Activated CD4-positive, alpha-beta T cell treated with anti-CD3 and anti-CD28 coated beads, Interleukin-2, amount 50 U/mL, for 4 hours (primary cell): ENCODE data around the gene ADAMTS9.

ENCODE experiments used
- DNase-seq, 2 experiments: peaks; one replicate each; pipeline ENCODE4 v3.0.0-alpha.2; 2020

The ADAMTS9 gene

GRCh38 chr3:64523324-64523723 lies 164.5 kb downstream of the ADAMTS9 start:
- no peak for DNase-seq

GRCh38 chr3:64520334-64520733 lies 167.5 kb downstream of the ADAMTS9 start:
- DNase-seq: no peak

GRCh38 chr3:64518950-64519349 lies 168.8 kb downstream of the ADAMTS9 start:
- DNase-seq: no peak

GRCh38 chr3:64518496-64518895 lies 169.3 kb downstream of the ADAMTS9 start:
- no peak for DNase-seq

GRCh38 chr3:64514889-64515288 lies 172.9 kb downstream of the ADAMTS9 start:
- no peak for DNase-seq

GRCh38 chr3:64509206-64509605 lies 178.6 kb downstream of the ADAMTS9 start:
- DNase-seq: no peak

GRCh38 chr3:64508140-64508539 lies 179.7 kb downstream of the ADAMTS9 start:
- no peak for DNase-seq

GRCh38 chr3:64506255-64506654 lies 181.5 kb downstream of the ADAMTS9 start:
- no peak for DNase-seq

- DNase-seq: no peak
Measured at GRCh38 chr3:64505419-64505818, 182.4 kb downstream of the ADAMTS9 start.

GRCh38 chr3:64502284-64502683 lies 185.5 kb downstream of the ADAMTS9 start:
- DNase-seq: no peak

GRCh38 chr3:64501298-64501906 lies 186.4 kb downstream of the ADAMTS9 start:
- no peak for DNase-seq

GRCh38 chr3:64496786-64497490 lies 190.9 kb downstream of the ADAMTS9 start:
- DNase-seq: no peak

- no peak for DNase-seq
Measured at GRCh38 chr3:64495781-64496334, 191.9 kb downstream of the ADAMTS9 start.

GRCh38 chr3:64495121-64495780 lies 192.5 kb downstream of the ADAMTS9 start:
- no peak for DNase-seq

- no peak for DNase-seq
Measured at GRCh38 chr3:64494526-64494925, 193.3 kb downstream of the ADAMTS9 start.

- DNase-seq: no peak
Measured at GRCh38 chr3:64493149-64493548, 194.7 kb downstream of the ADAMTS9 start.

- no peak for DNase-seq
Measured at GRCh38 chr3:64491843-64492242, 196.0 kb downstream of the ADAMTS9 start.

GRCh38 chr3:64490180-64490724 lies 197.5 kb downstream of the ADAMTS9 start:
- DNase-seq: no peak

- no peak for DNase-seq
Measured at GRCh38 chr3:64489361-64490044, 198.3 kb downstream of the ADAMTS9 start.

GRCh38 chr3:64488939-64489338 lies 198.9 kb downstream of the ADAMTS9 start:
- DNase-seq: no peak

GRCh38 chr3:64484289-64484992 lies 203.4 kb downstream of the ADAMTS9 start:
- peak; percentile 49 to 51 for DNase-seq

- no peak for DNase-seq
Measured at GRCh38 chr3:64483467-64483866, 204.3 kb downstream of the ADAMTS9 start.
